ENCODE data around the gene TOR1B.
A peak's percentile ranks its signal among the peaks of the same experiment; 100 is the strongest.

Gene TOR1B

GRCh38 chr9:129812385-129812784 lies 9.4 kb downstream of the TOR1B start:
- no peak for DNase-seq (ENCODE audit: insufficient read length, low spot score)
- FAIRE-seq: no peak

GRCh38 chr9:129813661-129814060 lies 10.7 kb downstream of the TOR1B start:
- DNase-seq (ENCODE audit: insufficient read length, low spot score) (no peak), FAIRE-seq (no peak)

GRCh38 chr9:129814432-129815223 lies 11.6 kb downstream of the TOR1B start:
- FAIRE-seq (no peak), DNase-seq (ENCODE audit: insufficient read length, low spot score) (no peak)

- no peak for DNase-seq (ENCODE audit: insufficient read length, low spot score)
- no peak for FAIRE-seq
These were observed 12.3 kb downstream of the TOR1B start for GRCh38 chr9:129815278-129815677.

- FAIRE-seq (no peak), DNase-seq (ENCODE audit: insufficient read length, low spot score) (no peak)
These were observed 13.8 kb downstream of the TOR1B start for GRCh38 chr9:129816501-129817435.

- no peak for DNase-seq (ENCODE audit: insufficient read length, low spot score)
These were observed 20.0 kb downstream of the TOR1B start for GRCh38 chr9:129822898-129823541.

GRCh38 chr9:129823542-129823934 lies 20.6 kb downstream of the TOR1B start:
- FAIRE-seq (no peak), DNase-seq (ENCODE audit: insufficient read length, low spot score) (no peak)

More at GRCh38 chr9:129822898-129823541, 20.0 kb downstream of the TOR1B start:
- no peak for FAIRE-seq

- FAIRE-seq: peak; percentile 62
- peak; percentile 92 for DNase-seq (ENCODE audit: insufficient read length, low spot score)
These were observed 21.1 kb downstream of the TOR1B start, which contains the start of gene TOR1A for GRCh38 chr9:129823935-129824601. Gene TOR1A (minus strand): TSS chr9:129824136. CDS start chr9:129824085, 51 bp downstream.

GRCh38 chr9:129826344-129826743 lies 23.4 kb downstream of the TOR1B start:
- DNase-seq (ENCODE audit: insufficient read length, low spot score) (no peak), FAIRE-seq (no peak)

GRCh38 chr9:129826759-129827158 lies 23.8 kb downstream of the TOR1B start:
- FAIRE-seq (no peak), DNase-seq (ENCODE audit: insufficient read length, low spot score) (no peak)

GRCh38 chr9:129828051-129828450 lies 25.1 kb downstream of the TOR1B start:
- DNase-seq (ENCODE audit: insufficient read length, low spot score) (no peak), FAIRE-seq (no peak)

- FAIRE-seq: no peak
These were observed 26.0 kb downstream of the TOR1B start for GRCh38 chr9:129828969-129829368.

GRCh38 chr9:129832982-129833381 lies 30.0 kb downstream of the TOR1B start:
- FAIRE-seq (no peak), DNase-seq (ENCODE audit: insufficient read length, low spot score) (no peak)

More at GRCh38 chr9:129828969-129829368, 26.0 kb downstream of the TOR1B start:
- no peak for DNase-seq (ENCODE audit: insufficient read length, low spot score)

- DNase-seq (ENCODE audit: insufficient read length, low spot score): no peak
- FAIRE-seq: no peak
These were observed 31.6 kb downstream of the TOR1B start for GRCh38 chr9:129834489-129835127.

GRCh38 chr9:129835128-129835859 lies 32.3 kb downstream of the TOR1B start, which contains the start of the genes C9orf78 and USP20:
Gene C9orf78 (minus strand): TSS chr9:129835275. CDS start chr9:129835221, 54 bp downstream.
Gene USP20 (plus strand): TSS chr9:129835458. CDS start chr9:129852556, 17,098 bp downstream.
- DNase-seq (ENCODE audit: insufficient read length, low spot score) (peak; percentile 91), FAIRE-seq (peak; percentile 65)

- FAIRE-seq: no peak
- no peak for DNase-seq (ENCODE audit: insufficient read length, low spot score)
These were observed 32.9 kb downstream of the TOR1B start for GRCh38 chr9:129835860-129836223.

GRCh38 chr9:129836311-129837007 lies 33.5 kb downstream of the TOR1B start:
- DNase-seq (ENCODE audit: insufficient read length, low spot score) (peak; percentile 20), FAIRE-seq (no peak)

- FAIRE-seq: no peak
- no peak for DNase-seq (ENCODE audit: insufficient read length, low spot score)
These were observed 35.8 kb downstream of the TOR1B start for GRCh38 chr9:129838707-129839259.

All from GM19239 (cell line).